D721Med (cell line): ENCODE data around the gene PRKCB.

Experiments
- DNase-seq: peaks from one replicate; pipeline ENCODE4 v3.0.0; 2011; ENCODE audit warnings: low spot score; ENCODE audit not compliant: insufficient read length
- FAIRE-seq: peaks from 2 replicates; lab custom pipeline; 2011; peaks lifted over from hg19 to GRCh38; lab: Jason Lieb, UNC
- CTCF ChIP-seq: IDR thresholded peaks from 2 replicates; pipeline ENCODE4 v1.5.1; 2012; ENCODE audit warnings: mild to moderate bottlenecking, control low read depth; ENCODE audit not compliant: insufficient read depth; ENCODE audit errors: missing control alignments

Gene PRKCB

GRCh38 chr16:24002619-24003018 is 166.8 kb downstream of the PRKCB start:
- FAIRE-seq, result no peak
- no peak for TF ChIP-seq CTCF
- no peak for DNase-seq

- no peak for TF ChIP-seq CTCF
- DNase-seq (no peak), FAIRE-seq (no peak)
Measured at GRCh38 chr16:24005577-24005976, 169.8 kb downstream of the PRKCB start.

- FAIRE-seq, result no peak
- no peak for DNase-seq
- TF ChIP-seq CTCF, result no peak
Measured at GRCh38 chr16:24007391-24007790, 171.6 kb downstream of the PRKCB start.

GRCh38 chr16:24007934-24008333 is 172.2 kb downstream of the PRKCB start:
- no peak for DNase-seq
- FAIRE-seq, result no peak
- TF ChIP-seq CTCF, result no peak

GRCh38 chr16:24009098-24009497 is 173.3 kb downstream of the PRKCB start:
- DNase-seq (no peak), FAIRE-seq (no peak)
- no peak for TF ChIP-seq CTCF

- DNase-seq (no peak), FAIRE-seq (no peak)
- no peak for TF ChIP-seq CTCF
Measured at GRCh38 chr16:24009955-24010354, 174.2 kb downstream of the PRKCB start.

GRCh38 chr16:24010440-24011089 is 174.8 kb downstream of the PRKCB start:
- FAIRE-seq (no peak), DNase-seq (no peak)
- TF ChIP-seq CTCF, result peak; percentile 81
